HG03442 (cell line): Measurements from ENCODE around the gene SLC30A4.

Source experiments
- ATAC-seq: cut with Tn5 transposase; IDR thresholded peaks from one replicate; pipeline ENCODE4 v1.9.1; 2021; ENCODE audit warnings: mild to moderate bottlenecking, moderate library complexity; ENCODE audit not compliant: unreplicated experiment

Gene SLC30A4

DNA sequence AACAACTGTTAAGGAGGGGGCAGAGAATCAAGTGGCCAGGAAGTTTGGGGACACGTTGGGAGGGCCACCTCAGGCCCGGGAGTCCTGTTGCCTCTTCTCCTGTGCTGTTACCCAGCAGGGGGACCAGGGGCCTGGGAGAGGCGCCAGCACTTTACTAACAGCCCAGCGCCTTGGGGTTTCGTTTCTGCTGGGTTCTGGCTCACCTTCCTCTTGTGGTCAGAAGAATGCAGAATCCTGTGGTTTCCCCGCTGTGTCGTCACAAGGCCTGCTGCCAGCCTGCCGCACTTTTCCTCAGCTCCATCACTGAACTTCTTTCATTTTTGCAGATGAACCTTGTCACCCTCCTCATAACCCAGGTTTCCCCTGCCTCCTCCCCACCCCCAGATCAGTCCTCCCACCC lies 67.7 kb downstream of the SLC30A4 start:
- ATAC-seq = peak; percentile 58

DNA sequence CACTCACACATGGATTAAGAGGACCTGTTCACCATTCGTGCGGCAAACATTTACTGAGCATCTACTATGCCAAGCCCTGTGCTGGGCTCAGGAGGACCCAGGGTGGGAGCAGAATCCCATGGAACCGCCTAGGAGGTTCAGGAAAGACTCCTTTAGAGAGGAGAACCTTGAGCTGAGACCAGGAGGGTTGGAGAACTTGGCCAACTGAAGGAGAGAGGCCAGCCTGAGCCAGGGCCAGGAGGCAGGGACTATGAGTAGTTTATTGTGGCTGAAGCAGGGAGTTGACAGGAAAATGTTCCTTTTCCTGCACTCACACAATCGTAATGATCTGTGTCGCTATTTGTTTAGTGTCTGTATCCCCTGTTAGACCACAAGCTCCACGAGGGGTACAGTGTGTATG lies 71.3 kb downstream of the SLC30A4 start:
- ATAC-seq = no peak

DNA sequence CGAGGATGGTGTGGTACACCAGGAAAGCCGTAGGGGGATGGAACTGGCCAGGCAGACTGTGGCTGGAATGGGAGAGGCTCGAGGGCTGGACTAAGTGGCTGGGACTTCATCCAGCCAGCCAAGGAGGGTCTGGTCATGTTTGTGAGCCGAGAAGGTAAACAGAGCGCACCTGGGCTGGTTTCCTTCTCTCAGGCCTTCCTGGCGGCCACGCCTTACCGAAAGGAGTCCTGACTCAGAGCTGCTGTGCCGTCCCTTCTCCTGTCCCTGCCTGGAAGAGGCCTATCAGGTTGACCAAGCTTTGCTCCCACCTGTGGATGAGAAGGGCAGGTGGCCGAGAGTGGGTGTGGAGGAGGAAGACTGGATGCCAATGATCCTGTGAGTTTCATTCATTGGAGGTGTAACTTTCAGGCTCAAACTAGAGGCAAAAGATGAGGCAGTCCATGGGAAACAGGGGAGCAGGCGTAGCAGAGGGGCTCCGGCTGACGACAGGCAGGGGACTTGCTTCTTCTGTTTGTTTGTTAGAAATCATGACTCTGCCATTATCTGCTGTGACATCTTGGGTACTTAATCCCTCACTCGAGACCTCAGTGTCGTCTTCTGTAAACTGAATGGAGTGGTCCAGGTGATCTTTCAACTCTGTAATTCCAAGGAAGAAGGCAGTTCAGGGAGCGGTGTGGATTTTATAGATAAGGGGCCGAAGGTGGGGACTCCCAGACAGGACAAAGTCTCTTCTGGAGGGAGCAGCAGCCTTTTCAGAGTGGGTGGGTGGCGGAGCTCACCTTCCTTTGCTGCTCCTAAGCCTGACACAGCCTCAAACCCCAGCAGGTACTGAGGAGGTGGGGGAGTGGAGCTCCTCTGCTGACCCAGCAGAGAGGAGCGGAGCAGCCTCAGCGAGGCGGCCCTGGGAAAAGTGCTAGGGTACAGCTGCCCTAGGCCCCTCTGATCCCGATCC lies 72.4 kb downstream of the SLC30A4 start:
- ATAC-seq = no peak

DNA sequence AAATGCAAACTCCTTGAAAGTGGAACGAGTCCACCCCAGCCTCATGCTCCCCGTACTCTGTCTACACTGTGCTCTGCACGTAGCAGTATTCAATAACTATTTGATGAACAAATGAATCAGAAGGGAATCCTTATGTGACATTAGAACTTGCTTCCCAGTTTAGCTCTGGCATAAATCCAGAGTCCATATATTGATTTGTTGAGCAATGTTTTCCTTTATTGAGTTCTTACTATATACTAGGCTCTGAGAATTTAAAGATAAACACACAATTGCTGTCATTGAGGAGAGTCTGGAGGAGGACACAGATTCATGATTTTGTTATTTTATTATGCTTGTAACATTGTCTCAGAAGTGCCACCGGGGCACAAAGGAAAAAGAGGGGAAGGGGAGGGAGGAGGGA lies 73.2 kb downstream of the SLC30A4 start:
- no peak for ATAC-seq

DNA sequence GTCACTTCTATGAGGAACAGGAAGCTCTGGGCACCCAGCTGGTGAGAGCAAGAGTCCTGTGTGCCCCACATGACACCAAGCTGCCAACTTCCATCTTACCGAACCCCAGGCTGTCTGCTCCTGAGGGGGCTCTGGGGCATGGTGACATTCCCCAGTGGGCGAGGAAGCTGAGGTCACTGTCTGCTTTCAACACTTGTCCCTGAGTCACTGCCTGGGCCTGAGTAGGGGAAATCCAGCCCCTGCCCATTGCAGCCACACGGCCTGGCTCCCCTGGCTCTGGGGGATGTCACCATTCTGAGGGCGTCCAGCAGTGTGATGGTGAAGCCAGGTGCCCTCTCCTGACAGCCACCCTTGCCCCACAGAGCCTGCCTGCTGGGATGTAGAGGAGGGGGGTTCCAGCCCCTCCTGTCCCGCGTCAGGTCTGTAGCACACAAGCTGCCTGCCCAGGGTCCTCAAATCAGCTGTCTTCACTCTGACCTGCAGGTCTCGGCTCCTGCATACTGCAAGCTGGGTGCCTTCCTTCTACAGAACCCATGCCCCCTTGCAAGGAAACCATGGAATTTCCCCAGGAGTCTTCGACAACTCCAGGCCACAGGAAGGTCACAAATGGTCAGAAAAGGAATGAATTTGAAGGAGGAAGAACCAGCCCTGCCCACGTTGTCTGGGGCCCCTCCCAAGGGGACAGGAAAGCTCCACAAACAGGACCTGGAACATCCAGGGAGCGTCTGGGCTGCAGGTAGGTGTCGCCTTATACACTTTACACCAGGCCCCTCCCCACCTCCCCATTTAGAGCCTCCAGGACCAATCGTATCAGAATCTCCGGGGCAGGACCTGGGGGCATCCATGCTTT lies 74.3 kb downstream of the SLC30A4 start:
- peak; percentile 39 for ATAC-seq

DNA sequence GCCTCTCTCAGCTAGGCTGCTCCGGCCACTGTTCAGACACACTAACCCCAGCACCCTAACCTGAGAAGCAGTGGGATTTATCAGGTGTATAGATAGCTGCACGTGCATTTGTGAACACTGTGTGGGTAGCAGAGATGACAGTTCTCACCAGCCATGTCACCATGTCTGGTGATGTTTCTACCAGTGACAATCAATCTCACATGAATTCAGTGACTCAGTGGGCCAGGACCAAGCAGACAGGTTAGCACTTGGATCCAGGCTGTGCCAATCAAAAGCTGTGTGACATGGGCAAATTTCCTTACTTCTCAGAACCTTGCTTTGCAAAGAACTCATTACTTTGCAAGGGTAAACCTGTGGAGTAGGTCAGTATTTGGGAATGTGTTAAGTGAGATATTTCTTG lies 78.9 kb downstream of the SLC30A4 start:
- ATAC-seq = no peak

DNA sequence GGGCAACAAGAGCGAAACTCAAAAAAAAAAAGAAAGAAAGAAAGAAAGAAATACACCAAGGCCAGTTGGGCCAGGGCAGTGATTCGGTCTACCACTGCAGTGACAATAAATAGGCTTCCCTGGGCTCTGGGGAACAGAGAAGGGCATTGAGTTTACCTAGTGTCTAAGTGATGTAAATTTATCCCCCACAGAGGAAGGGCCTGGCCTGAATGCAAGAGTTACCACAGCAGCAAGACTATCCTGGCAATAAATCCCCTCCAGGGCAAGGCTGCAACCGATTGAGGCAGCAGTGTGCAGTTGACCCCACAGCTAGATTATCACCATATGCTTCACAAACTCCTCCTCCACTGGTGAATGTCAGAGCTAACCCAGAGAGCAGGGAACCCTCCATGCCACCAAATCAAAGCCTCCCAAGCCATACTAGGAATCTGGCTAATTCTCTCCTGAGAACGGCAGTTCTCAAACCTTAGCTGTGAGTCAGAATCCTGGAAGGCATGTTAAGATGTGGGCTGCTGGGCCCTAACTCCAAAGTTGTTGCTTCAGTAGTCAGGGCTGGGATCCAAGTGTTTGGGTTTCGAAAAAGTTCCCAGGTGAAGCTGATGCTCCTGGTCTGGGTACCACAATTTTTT lies 79.9 kb downstream of the SLC30A4 start:
- ATAC-seq = no peak

DNA sequence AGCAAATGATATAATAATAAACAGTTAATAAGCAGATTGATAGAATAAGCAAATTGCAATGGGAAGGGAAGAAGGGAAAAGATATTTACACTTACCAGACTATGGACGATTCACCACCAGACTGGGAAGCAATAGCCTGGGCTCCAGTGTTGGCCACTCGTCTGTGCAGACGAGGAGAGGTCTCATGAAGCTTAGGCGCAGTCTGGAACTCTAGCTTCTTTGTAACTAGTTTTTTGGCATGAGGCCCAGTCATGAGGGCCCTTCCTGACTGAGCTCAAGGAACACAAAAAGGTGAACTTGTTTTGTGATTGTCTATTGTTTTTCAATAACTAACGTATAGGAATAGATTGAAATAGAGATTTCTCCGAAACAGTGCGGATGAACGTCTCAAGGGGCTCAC lies 80.9 kb downstream of the SLC30A4 start:
- no peak for ATAC-seq

DNA sequence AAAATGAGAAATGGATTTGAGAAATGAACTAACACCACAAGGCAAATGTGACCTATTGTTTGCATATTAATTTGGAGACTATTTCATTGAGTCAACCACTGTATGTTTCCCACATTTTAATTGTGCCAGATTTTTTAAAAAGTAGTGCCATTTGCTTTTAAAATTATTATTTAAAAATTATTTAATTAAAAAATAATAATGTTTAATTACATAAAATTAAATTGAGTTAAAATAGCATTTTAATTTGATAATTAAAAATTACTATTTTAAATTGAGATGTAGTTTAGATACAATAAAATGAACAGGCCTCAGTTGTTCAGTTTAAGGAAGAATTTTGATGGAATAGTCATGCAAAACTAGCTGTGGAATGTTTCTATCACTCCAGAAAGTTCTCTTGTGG lies 81.5 kb downstream of the SLC30A4 start:
- no peak for ATAC-seq

DNA sequence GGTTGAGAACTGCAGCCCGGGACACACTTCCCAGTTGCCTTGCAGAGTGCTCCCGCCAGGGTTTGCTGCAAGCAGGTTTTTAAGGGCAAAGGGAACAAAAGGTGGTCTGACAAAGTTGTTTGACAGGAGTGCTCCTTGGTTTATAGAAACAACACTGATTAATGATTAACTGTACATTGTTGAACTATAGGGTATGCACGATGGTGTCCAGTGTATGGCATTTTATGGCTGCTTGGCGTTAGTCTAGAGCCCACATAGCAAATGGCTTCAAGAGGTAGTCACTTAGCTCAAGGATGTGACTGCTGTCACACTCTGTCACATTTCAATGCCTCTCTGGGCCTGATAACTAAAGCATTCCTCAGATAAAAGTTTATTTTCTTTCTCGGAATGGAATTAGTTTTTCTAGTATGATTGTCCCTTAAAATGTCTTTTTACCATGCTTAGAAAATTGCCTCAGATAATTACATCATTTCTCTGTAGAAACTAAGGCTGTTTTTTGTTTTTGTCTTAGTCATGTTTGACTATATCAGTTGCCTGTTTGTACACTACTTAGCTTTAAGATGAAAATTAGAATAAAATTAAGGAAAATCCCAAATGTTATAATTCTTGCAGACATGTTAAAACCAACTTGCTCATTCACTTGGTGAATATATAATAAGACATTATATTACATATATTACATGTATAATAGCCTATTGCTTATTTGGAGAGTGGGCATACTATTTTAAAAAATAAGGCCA lies 82.9 kb downstream of the SLC30A4 start:
- no peak for ATAC-seq

DNA sequence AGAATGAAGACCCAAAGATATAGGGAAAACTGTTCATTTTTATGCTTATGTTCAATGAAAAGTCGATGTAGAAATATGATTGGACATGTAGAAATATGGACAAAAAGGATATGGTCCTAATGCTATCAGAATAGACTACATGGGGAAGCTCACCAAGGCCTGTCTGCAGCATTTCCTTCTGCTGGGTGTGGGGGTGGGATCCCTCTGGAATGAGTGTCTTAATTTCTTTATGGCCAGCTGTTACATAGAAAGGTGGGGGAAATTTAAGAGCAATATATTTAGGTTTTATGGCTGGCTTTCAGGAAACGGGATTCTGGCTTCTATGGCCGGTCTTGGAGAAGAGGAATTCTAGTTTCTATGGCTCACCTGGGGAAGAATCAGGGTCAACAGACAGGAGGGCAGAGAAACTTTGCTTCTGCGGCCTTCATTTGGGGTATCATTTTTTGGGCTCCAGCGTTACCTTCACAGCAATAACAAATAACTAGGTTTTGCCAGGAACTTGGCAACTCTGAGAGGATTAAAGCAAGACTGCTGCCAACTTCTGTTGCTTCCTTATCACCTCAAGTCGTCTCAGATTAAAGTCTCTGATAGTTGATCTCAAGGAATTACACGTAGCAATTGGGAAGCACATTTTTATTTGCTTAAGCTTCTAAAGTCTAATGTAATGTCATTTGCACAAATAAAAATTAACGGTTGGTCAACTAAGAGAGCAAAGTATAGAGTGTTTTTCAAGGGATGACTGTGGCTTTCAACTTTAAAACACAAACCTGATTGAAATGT lies 87.2 kb downstream of the SLC30A4 start:
- no peak for ATAC-seq

DNA sequence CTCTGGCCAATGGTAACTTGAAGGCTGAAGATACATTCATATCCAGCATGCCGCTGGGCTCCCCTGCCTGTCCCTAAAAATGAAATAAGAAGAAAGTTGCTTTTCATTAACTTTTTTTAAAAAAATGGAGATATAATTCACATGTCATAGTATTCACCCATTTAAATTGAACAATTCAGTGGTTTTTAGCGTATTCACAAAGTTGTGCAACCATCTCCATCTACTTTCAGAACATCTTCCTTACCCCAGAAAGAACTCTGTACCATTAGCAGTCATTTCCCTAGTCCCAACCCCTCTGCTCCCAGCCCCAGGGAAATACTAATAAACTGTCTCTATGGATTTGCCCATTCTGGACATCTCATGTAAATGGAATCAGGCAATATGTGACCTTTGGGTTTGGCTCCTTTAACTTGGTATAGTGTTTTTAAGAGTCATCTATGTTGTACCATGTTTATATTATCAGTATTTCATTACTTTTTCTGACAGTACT lies 88.4 kb downstream of the SLC30A4 start:
- ATAC-seq = no peak

DNA sequence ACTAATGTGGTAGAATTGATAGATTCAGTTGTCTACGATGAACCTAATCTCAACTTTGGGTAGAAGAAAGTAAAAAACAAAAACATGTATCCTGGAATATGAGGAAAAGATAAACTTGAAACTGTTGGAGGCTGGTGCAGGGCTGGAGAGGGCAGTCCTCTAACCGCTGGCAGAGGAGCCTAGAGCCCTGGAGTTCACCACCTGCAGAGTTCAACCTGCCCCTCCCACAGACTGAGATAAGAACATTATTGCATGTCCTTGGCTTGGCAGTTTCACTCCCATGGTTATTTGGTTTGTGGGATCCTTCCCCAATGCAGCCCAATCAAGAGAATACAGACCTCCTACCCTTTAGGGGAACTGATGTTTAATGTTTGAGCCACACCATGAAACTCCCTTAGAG lies 91.0 kb downstream of the SLC30A4 start:
- no peak for ATAC-seq

DNA sequence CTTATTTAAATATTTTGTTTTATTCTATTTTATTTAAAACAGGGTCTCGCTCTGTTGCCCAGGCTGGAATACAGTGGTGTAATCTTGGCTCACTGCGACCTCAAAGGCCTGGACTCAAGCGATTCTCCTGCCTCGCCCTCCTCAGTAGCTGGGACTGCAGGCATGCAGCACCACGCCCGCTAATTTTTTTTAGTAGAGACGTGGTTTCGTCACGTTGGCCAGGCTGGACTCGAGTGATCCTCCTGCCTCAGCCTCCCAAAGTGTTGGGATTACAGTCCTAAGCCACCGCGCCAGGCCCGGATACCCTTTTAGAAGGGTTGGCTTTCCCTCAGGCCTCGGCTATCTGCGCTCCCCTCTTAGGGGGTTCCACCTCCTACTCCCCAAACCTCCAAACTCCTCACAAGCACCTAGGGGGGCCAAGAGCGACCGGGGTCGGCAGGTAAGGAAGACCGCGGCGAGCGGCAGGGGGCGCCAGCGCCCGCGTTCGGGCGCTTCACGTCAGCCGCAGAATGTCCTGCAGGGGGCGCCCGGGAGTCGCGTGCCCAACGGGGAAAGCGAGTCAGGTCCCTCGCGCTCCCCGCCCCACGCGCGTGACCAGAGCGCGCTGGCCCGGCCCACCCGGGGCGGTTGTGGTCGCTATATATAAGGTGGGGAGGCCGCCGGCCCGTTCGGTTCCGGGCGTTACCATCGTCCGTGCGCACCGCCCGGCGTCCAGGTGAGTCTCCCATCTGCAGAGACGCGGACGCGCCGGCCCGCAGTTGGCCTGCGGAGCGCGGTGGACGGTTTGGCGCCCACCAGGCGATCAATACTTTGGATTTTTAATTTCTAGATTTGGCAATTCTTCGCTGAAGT lies 92.4 kb downstream of the SLC30A4 start:
- peak; percentile 69 for ATAC-seq
